ENCODE measurements around the gene LIPC.

GRCh38 chr15:58391088-58391487 lies 40.7 kb upstream of the LIPC start:
- TF ChIP-seq CTCF (IDR thresholded peaks at IDR 0.05; ENCODE audit: borderline replicate concordance, extremely low read depth, low read length, poor library complexity, severe bottlenecking) (no peak), EZH2 (IDR thresholded peaks at IDR 0.05; ENCODE audit: borderline replicate concordance, low read depth, low read length, severe bottlenecking) (no peak)

Measured in DND-41 (cell line).